HL-60 (cell line): ENCODE results near the gene NBAS.

ENCODE experiments used
- CTCF ChIP-seq: IDR thresholded peaks from one replicate; pipeline ENCODE4 v1.5.1; 2011; ENCODE audit warnings: low read length, control low read depth, inconsistent platforms; ENCODE audit not compliant: insufficient read depth
- SPI1 ChIP-seq: IDR thresholded peaks from 2 replicates; pipeline ENCODE4 v1.6.1; 2012; ENCODE audit warnings: low read depth, mild to moderate bottlenecking, borderline replicate concordance

GRCh38 chr2:15127301-15127700 is 433.8 kb downstream of the NBAS start:
- no peak for TF ChIP-seq CTCF
- no peak for TF ChIP-seq SPI1
